GM12878 (cell line): ENCODE results near the gene KCNK4. TPM values are rescaled to one million over a fixed set of nuclear protein-coding genes. Genes with fewer than 3 reads are reported as not detected.

Experiments used
- ATF7 ChIP-seq: fragments of 450-650 bp; IDR thresholded peaks from 2 replicates; pipeline ENCODE4 v1.6.1; 2016; ENCODE audit warnings: low read depth, mild to moderate bottlenecking
- BACH1 ChIP-seq: fragments of 450-650 bp; IDR thresholded peaks from 2 replicates; pipeline ENCODE4 v1.6.1; 2017; ENCODE audit warnings: mild to moderate bottlenecking, borderline replicate concordance
- CBX5 ChIP-seq: sonication (generic); IDR thresholded peaks from 2 replicates; pipeline ENCODE4 v1.6.1; 2016; ENCODE audit warnings: low read depth, moderate library complexity, mild to moderate bottlenecking, inconsistent platforms
- CREB1 ChIP-seq: IDR thresholded peaks from 2 replicates; pipeline ENCODE4 v1.6.1; 2012; ENCODE audit warnings: low read depth, mild to moderate bottlenecking, inconsistent platforms
- DPF2 ChIP-seq: fragments of 450-650 bp; IDR thresholded peaks from 2 replicates; pipeline ENCODE4 v1.6.1; 2017; ENCODE audit warnings: mild to moderate bottlenecking
- ETV6 ChIP-seq, 2 experiments: fragments of 450-650 bp in 1 of 2; IDR thresholded peaks in 1 of 2; conservative IDR thresholded peaks in 1 of 2; 2 replicates each; pipeline ENCODE4 v1.6.1; 2014; ENCODE audit warnings: antibody characterized with exemption in 1 of 2, borderline replicate concordance in 1 of 2, low read depth in 1 of 2, mild to moderate bottlenecking in 1 of 2, moderate library complexity in 1 of 2
- EZH2 ChIP-seq: IDR thresholded peaks from 2 replicates; pipeline ENCODE4 v1.6.1; 2012; ENCODE audit warnings: low read depth, mild to moderate bottlenecking, control low read depth, inconsistent platforms, low read length, borderline replicate concordance; ENCODE audit not compliant: control insufficient read depth
- LARP7 ChIP-seq: fragments of 450-650 bp; IDR thresholded peaks from 2 replicates; pipeline ENCODE4 v1.6.1; 2017; ENCODE audit warnings: mild to moderate bottlenecking
- MEF2B ChIP-seq: fragments of 450-650 bp; IDR thresholded peaks from 2 replicates; pipeline ENCODE4 v1.6.1; 2018; ENCODE audit warnings: mild to moderate bottlenecking, moderate library complexity; ENCODE audit not compliant: partially characterized antibody, poor library complexity, severe bottlenecking
- MTA3 ChIP-seq: IDR thresholded peaks from 2 replicates; pipeline ENCODE4 v1.6.1; 2012; ENCODE audit warnings: low read length, inconsistent platforms, borderline replicate concordance
- NBN ChIP-seq: fragments of 450-650 bp; IDR thresholded peaks from 2 replicates; pipeline ENCODE4 v1.6.1; 2016
- NRF1 ChIP-seq: conservative IDR thresholded peaks from 2 replicates; pipeline ENCODE4 v1.6.1; 2011; ENCODE audit warnings: mild to moderate bottlenecking, low read depth, low read length, improper control_type of control experiment
- PML ChIP-seq: IDR thresholded peaks from 2 replicates; pipeline ENCODE4 v1.6.1; 2012; ENCODE audit warnings: low read length, inconsistent platforms
- SIX5 ChIP-seq: IDR thresholded peaks from 2 replicates; pipeline ENCODE4 v1.6.1; 2011; ENCODE audit warnings: mild to moderate bottlenecking, low read depth, low read length, moderate library complexity; ENCODE audit not compliant: severe bottlenecking
- SMARCA5 ChIP-seq: fragments of 450-650 bp; IDR thresholded peaks from 2 replicates; pipeline ENCODE4 v1.6.1; 2017; ENCODE audit warnings: mild to moderate bottlenecking
- SREBF2 ChIP-seq: IDR thresholded peaks from 2 replicates; pipeline ENCODE4 v1.6.1; 2012; ENCODE audit warnings: mild to moderate bottlenecking, low read length
- SRF ChIP-seq, 2 experiments: IDR thresholded peaks; 2 replicates each; pipeline ENCODE4 v1.6.1; 2011; ENCODE audit warnings: low read depth in 2 of 2, low read length in 2 of 2, mild to moderate bottlenecking in 1 of 2, moderate library complexity in 1 of 2
- ZBED1 ChIP-seq: IDR thresholded peaks from 2 replicates; pipeline ENCODE4 v1.6.1; 2016; ENCODE audit warnings: borderline replicate concordance
- ZNF24 ChIP-seq: fragments of 450-650 bp; IDR thresholded peaks from 2 replicates; pipeline ENCODE4 v1.6.1; 2017; ENCODE audit warnings: antibody characterized with exemption, mild to moderate bottlenecking
- polyA plus RNA-seq, 11 experiments: library from polyadenylated mRNA; depleted of rRNA in 4 of 11; unstranded in 6 of 11; stranded (reverse) in 5 of 11; fragments of >200 nt; fragmentation: Nextera tagmentation in 4 of 11; fragmentation: Illumina TruSeq in 1 of 11; extraction: Ambion mirVana in 4 of 11; extraction: Trizol in 1 of 11; gene quantifications; 1 replicate in 1 of 11; 2 replicates in 10 of 11; pipeline versions ENCODE4 v1.2.1 to v1.2.3, GENCODE V29; 2011 to 2016; ENCODE audit warnings: inconsistent platforms in 2 of 11, missing spikeins in 2 of 11, low read depth in 1 of 11
- total RNA-seq, 4 experiments: library from RNA; depleted of rRNA in 3 of 4; stranded (reverse); fragments of >200 nt in 3 of 4; fragmentation: Illumina TruSeq in 1 of 4; extraction: Trizol in 1 of 4; gene quantifications; 2 replicates each; pipeline versions ENCODE4 v1.2.1 to v1.2.3, GENCODE V29; 2013 to 2021
- TF ChIP-seq, protein P1 (sequence below): fragments of 450-650 bp; IDR thresholded peaks from 2 replicates; pipeline ENCODE4 v1.6.1; 2017; ENCODE audit warnings: antibody characterized with exemption, mild to moderate bottlenecking, moderate library complexity
- TF ChIP-seq, protein P2 (sequence below): fragments of 450-650 bp; formaldehyde crosslinking; IDR thresholded peaks from 2 replicates; pipeline ENCODE4 v1.4.0; 2022; ENCODE audit warnings: mild to moderate bottlenecking, moderate library complexity
- TF ChIP-seq, protein P3 (sequence below): fragments of 450-650 bp; IDR thresholded peaks from 2 replicates; pipeline ENCODE4 v1.6.1; 2017; ENCODE audit warnings: mild to moderate bottlenecking, low read depth, inconsistent platforms; ENCODE audit not compliant: poor library complexity, severe bottlenecking

The KCNK4 gene
- total and polyA plus RNA-seq, 10 of the 15 experiments (the other 5 are each of a cell fraction or from before 2014, with no cell fraction given): 0.04 TPM; not detected in 9

DNA sequence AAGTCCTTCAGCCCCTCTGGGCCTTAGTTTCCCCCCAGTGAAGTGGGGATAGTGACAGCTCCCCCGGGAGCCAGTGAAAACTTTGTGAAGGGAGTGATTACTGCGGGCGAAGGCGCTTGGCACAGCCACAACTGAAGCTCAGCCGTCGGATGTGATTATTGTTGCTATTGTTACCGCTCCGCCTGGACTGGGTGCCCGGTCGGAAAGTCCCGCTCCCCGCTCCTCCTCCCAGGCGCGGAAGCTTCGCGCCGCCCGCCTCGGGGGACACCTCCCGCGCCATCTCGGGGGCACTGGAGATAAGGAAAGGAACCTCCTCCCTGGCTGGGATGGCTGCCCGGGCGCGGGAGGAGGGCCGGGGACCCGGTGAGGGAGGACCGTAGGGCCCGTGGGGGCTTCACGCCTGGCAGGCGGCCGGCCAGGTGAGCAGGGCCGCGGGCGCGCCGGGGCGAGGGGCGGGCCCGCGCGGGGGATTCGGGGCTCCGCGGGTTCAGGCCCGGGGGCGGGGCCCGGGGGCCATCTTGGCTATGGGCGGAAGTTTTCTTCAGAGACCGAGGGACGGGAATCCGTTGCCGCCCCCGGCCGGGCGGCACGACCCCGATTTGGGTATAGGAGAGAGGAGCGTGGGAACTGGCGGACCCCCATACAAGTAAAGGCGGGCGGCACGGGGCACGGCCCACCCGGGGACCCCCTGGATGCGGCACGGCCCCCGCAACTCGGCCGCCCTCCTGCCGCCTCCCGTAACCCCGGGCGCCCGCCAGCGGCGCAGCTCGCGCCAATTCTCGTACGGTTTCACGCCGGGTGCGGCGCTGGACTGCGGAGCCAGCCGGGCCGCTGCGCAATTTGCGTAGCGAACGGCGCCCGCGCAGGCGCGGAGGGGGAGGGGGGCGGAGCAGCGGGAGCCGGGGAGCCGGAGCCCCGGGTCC lies 5.9 kb upstream of the KCNK4 start, which contains the start of gene GPR137 (continued):
- TF ChIP-seq, protein P1, sequence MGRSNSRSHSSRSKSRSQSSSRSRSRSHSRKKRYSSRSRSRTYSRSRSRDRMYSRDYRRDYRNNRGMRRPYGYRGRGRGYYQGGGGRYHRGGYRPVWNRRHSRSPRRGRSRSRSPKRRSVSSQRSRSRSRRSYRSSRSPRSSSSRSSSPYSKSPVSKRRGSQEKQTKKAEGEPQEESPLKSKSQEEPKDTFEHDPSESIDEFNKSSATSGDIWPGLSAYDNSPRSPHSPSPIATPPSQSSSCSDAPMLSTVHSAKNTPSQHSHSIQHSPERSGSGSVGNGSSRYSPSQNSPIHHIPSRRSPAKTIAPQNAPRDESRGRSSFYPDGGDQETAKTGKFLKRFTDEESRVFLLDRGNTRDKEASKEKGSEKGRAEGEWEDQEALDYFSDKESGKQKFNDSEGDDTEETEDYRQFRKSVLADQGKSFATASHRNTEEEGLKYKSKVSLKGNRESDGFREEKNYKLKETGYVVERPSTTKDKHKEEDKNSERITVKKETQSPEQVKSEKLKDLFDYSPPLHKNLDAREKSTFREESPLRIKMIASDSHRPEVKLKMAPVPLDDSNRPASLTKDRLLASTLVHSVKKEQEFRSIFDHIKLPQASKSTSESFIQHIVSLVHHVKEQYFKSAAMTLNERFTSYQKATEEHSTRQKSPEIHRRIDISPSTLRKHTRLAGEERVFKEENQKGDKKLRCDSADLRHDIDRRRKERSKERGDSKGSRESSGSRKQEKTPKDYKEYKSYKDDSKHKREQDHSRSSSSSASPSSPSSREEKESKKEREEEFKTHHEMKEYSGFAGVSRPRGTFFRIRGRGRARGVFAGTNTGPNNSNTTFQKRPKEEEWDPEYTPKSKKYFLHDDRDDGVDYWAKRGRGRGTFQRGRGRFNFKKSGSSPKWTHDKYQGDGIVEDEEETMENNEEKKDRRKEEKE: no peak
- TF ChIP-seq EZH2 (no peak), SRF (IDR thresholded peaks at IDR 0.05; ENCODE audit: low read depth in 2 of 2, low read length in 2 of 2) (0 out of 4 replicates have a peak, but pooled peaks of 1 of the 2 experiments have one; percentile 4), CREB1 (0 out of 2 replicates have a peak, but pooled peaks have one; percentile 23), ZNF24 (peak; percentile 90), LARP7 (peak; percentile 76), SMARCA5 (peak; percentile 88), ETV6 (conservative IDR thresholded peaks at IDR 0.05 in 1 of 2, IDR thresholded peaks at IDR 0.05 in 1 of 2; ENCODE audit: borderline replicate concordance in 1 of 2, low read depth in 1 of 2) (0 out of 4 replicates have a peak, but pooled peaks of 1 of the 2 experiments have one; percentile 20), CBX5 (no peak), NBN (0 out of 2 replicates have a peak, but pooled peaks have one; percentile 18), PML (no peak), ATF7 (0 out of 2 replicates have a peak, but pooled peaks have one; percentile 2), DPF2 (peak; percentile 96), ZBED1 (no peak), NRF1 (peak; percentile 80), MEF2B (peak; percentile 50), SREBF2 (no peak), SIX5 (peak; percentile 73), MTA3 (no peak), BACH1 (0 out of 2 replicates have a peak, but pooled peaks have one; percentile 65)
- TF ChIP-seq, protein P2, sequence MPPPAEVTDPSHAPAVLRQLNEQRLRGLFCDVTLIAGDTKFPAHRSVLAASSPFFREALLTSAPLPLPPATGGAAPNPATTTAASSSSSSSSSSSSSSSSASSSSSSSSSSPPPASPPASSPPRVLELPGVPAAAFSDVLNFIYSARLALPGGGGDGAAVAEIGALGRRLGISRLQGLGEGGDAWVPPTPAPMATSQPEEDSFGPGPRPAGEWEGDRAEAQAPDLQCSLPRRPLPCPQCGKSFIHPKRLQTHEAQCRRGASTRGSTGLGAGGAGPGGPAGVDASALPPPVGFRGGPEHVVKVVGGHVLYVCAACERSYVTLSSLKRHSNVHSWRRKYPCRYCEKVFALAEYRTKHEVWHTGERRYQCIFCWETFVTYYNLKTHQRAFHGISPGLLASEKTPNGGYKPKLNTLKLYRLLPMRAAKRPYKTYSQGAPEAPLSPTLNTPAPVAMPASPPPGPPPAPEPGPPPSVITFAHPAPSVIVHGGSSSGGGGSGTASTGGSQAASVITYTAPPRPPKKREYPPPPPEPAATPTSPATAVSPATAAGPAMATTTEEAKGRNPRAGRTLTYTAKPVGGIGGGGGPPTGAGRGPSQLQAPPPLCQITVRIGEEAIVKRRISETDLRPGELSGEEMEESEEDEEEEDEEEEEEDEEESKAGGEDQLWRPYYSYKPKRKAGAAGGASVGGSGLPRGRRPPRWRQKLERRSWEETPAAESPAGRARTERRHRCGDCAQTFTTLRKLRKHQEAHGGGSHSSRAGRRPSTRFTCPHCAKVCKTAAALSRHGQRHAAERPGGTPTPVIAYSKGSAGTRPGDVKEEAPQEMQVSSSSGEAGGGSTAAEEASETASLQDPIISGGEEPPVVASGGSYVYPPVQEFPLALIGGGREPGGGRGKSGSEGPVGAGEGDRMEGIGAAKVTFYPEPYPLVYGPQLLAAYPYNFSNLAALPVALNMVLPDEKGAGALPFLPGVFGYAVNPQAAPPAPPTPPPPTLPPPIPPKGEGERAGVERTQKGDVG: no peak
- TF ChIP-seq, protein P3, sequence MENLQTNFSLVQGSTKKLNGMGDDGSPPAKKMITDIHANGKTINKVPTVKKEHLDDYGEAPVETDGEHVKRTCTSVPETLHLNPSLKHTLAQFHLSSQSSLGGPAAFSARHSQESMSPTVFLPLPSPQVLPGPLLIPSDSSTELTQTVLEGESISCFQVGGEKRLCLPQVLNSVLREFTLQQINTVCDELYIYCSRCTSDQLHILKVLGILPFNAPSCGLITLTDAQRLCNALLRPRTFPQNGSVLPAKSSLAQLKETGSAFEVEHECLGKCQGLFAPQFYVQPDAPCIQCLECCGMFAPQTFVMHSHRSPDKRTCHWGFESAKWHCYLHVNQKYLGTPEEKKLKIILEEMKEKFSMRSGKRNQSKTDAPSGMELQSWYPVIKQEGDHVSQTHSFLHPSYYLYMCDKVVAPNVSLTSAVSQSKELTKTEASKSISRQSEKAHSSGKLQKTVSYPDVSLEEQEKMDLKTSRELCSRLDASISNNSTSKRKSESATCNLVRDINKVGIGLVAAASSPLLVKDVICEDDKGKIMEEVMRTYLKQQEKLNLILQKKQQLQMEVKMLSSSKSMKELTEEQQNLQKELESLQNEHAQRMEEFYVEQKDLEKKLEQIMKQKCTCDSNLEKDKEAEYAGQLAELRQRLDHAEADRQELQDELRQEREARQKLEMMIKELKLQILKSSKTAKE: no peak
